Stimulated activated naive CD4-positive, alpha-beta T cell treated with Interleukin-2 at 50 U/mL for 16 hours (primary cell): ENCODE data around the gene NUDT8.
"Not testable (repeated sequence)": the region's sequence is repeated elsewhere in the genome, so short reads cannot be mapped to it uniquely, and the experiment has no call there.

Experiments used
- DNase-seq: peaks from one replicate; lab custom pipeline; 2025; lab: John Stamatoyannopoulos, UW

The NUDT8 gene

GRCh38 chr11:67627812-67628624, 1.7 kb downstream of the NUDT8 start:
- no peak for DNase-seq

DNA sequence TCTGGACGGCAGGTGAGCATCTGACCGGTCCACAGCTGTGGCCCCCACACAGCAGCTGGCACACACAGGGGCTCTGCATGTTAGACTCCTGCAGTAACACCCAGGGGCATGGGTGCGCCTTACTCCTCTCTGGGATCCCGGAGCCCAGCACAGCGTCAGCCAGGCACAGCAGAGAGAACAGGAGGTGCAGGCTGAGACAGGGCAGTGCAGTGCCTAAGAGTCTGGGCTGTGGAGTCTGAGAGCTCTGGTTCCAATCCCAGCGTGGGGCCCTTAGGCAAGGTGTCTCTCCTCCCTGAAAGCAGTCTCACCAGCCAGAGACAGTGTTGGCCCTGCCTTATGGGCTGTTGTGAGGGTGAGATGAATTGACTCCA, 2.3 kb downstream of the NUDT8 start:
- no peak for DNase-seq

DNA sequence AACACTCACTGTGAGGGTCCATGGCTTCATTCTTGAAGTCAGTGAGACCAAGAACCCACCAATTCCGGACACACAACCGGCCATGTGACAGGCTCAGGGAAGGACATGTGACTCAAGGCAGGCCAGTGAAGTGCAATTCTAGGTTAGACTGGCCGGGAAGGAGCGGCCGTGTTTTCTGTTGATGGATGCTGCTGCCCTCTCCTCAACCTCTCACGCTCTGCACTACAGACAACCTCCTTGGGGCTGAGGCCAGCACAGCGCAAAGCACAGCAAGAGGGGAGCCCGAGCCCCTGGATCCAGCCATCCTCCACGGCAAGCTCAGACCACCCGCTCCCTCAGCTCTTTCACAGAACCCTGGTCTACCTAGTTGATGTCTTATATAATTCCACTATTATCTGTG, 2.8 kb downstream of the NUDT8 start:
- DNase-seq = no peak

DNA sequence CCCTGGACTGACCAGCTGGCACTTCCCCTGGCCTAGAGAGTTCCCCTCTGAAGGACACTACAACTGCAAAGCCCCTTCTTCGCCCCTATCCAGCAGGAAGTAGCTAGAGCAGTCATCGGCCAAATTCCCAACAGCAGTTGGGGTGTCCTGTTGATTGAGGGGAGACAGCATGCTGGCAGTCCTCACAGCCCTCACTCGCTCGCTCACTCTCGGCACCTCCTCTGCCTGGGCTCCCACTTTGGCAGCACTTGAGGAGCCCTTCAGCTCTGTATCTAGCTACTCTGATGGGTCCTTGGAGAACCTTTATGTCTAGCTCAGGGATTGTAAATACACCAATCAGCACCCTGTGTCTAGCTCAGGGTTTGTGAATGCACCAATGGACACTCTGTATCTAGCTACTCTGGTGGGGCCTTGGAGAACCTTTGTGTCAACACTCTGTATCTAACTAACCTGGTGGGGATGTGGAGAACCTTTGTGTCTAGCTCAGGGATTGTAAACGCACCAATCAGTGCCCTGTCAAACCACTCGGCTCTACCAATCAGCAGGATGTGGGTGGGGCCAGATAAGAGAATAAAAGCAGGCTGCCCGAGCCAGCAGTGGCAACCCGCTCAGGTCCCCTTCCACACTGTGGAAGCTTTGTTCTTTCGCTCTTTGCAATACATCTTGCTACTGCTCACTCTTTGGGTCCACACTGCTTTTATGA, 3.5 kb downstream of the NUDT8 start:
- DNase-seq = not testable (repeated sequence)

DNA sequence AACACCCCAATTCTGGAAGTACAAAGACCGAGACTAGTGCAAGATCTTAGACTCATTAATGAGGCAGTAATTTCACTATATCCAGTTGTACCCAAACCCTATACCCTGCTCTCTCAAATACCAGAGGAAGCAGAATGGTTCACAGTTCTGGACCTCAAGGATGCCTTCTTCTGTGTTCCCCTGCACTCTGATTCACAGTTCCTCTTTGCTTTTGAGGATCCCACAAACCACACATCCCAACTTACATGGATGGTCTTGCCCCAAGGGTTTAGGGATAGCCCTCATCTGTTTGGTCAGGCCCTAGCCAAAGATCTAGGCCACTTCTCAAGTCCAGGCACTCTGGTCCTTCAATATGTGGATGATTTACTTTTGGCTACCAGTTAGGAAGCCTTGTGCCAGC, 5.9 kb downstream of the NUDT8 start:
- DNase-seq = not testable (repeated sequence)

- not testable (repeated sequence) for DNase-seq
These were observed 6.8 kb downstream of the NUDT8 start for GRCh38 chr11:67622905-67623304.

- DNase-seq = not testable (repeated sequence)
These were observed 7.8 kb downstream of the NUDT8 start for GRCh38 chr11:67621928-67622327.

DNA sequence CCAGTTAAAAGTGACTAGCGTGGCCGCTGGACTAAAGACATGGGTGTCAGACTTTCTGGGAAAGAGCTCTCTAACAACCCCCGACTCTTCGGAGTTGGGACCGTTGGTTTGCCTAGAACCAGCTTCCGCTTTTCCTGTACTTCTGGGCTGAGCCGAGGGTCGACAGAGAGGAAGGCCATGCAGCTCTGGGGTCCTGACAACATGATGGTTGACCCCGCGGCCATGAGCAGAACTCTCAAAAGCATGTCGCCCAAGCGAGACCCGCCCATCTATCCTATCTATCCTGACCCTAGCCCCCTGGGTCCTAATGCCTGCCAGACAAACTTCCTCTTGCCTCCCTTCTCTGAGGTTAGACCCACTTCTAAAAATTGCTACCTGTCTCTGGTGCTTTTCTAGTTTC, 9.1 kb downstream of the NUDT8 start:
- DNase-seq = not testable (repeated sequence)

DNA sequence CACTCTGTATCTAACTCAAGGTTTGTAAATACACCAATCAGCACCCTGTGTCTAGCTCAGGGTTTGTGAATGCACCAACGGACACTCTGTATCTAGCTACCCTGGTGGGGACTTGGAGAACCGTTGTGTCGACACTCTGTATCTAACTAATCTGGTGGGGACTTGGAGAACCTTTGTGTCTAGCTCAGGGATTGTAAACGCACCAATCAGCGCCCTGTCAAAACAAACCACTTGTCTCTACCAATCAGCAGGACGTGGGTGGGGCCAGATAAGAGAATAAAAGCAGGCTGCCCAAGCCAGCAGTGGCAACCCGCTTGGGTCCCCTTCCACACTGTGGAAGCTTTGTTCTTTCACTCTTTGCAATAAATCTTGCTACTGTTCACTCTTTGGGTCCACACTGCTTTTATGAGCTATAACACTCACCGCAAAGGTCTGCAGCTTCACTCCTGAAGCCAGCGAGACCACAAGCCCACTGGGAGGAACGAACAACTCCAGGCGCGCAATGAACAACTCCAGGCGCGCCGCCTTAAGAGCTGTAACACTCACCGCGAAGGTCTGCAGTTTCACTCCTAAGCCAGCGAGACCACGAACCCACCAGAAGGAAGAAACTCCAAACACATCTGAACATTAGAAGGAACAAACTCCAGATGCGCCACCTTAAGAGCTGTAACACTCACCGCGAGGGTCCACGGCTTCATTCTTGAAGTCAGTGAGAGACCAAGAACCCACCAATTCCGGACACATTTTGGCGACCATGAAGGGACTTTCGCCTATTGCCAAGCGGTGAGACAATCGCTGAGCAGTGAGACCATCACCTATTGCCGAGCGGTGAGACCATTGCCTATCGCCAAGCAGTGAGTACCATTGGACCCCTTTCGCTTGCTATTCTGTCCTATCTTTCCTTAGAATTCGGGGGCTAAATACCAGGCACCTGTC, 9.8 kb downstream of the NUDT8 start:
- not testable (repeated sequence) for DNase-seq

- DNase-seq = not testable (repeated sequence)
These were observed 10.7 kb downstream of the NUDT8 start for GRCh38 chr11:67618901-67619659.

DNA sequence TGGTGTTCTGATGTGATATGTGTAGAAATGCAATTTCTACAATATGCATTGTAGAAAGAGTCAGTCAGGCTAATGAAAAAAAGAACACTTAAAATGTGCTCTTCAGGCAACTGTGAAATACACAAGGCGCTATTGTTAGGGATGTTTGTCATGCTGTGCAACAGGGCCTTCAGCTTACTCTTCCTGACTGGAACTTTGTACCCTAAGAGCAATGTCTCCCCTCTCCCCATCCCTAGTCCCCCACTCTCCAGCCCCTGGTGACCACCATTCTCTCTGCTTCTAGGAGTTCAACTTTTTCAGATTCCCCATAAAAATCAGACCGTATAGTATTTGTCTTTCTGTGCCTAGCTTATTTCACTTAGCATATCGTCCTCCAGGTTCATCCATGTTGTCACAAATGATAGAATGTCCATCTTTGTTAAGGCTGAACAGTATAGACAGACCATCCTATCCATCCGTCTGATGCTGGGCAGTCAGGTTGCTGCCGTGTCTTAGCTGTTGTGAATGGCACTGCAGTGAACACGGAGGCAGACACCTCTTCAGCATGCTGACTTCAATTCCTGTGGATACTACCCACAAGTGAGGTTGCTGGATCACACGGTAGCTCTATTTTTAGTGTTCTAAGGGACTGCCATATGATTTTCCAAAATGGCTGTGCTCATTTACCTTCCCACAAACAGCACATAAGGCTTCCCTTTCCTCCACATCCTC, 12.3 kb downstream of the NUDT8 start:
- no peak for DNase-seq

DNA sequence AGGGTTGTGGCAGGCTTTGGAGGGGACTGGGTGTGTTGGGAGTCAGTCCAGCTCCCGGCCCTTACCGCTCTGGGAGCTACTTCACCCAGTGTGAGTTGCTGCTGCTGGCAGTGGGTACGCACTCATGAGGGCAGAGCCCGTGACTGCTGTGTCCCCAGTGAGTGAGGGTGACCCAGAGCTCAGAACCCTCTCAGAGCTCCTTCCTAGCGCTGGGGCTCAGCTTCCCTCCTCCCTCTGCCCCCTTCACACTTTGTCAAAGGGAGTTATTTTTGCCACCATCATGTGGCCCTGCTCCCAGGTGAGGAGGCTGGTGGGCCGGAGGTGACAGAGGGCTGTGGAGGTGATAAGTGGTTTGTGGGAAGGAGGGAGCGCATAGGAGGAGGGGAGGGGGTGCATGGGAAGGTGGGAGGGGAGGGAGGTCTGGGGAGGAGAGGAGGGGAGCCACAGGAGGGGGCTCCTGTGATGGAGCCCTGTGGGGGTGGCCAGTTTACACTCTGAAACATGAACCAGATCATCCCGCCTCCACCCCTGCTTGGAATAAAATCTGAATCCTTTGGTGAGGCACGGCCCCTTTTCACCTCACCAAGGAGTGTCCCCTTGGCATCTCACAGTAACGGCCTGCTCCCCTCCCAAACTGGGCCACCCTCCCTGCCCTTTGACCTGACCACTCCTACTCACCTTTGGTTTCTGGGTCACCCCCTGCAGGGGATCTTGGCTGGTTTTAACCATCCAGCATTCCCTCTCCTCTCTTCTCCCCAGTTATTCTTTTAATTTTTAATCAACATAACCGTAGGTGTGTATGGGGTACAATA, 13.1 kb downstream of the NUDT8 start:
- no peak for DNase-seq

- DNase-seq = no peak
These were observed 13.9 kb downstream of the NUDT8 start for GRCh38 chr11:67615728-67616430.

DNA sequence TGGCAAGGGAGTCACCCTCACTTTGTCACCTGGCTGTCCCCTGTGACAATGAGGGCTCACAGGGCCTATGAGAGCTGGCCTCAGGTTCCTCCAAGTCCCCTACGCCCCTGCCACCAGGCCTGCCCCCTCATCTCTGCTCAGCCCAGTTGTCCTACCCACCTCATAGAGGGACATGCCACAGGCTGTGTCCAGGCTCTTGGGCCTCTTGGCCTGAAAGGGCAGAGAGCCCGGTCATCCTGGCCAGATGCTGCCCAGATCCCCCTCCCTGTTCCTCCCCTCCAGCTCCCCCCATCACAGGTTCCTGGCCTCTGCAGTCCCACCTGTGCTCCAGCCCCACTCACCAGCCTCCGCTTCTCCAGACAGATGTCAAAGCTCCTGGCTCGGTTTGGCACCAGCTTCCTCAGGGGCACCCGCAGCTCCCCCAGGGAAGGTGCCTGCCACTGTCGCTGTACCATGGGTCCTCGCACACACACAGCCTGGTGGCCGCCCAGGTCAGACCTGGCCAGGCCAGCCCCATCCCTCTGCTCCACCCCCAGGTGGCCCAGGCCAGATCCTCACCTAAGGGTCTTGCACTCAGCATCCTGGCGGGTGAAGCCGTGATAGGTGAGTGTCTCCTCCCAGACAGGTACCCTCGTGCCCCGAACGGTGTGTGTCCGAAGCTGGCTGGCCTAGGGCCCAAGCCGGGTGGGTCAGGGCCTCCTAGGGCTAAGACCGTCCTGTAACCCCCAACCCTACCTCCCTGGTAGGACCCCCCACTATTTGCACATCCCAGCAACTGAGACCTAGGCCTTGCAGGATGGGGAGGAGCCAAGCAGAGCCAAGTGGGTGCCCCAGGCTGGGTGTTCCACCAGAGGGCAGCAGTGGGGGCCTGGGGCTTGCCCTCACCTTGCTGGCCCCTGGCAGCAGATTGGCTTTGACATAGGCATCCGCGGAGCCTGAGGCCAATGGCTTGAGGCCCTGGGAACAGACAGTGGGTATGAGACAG, 14.7 kb downstream of the NUDT8 start:
- peak; percentile 43 for DNase-seq

DNA sequence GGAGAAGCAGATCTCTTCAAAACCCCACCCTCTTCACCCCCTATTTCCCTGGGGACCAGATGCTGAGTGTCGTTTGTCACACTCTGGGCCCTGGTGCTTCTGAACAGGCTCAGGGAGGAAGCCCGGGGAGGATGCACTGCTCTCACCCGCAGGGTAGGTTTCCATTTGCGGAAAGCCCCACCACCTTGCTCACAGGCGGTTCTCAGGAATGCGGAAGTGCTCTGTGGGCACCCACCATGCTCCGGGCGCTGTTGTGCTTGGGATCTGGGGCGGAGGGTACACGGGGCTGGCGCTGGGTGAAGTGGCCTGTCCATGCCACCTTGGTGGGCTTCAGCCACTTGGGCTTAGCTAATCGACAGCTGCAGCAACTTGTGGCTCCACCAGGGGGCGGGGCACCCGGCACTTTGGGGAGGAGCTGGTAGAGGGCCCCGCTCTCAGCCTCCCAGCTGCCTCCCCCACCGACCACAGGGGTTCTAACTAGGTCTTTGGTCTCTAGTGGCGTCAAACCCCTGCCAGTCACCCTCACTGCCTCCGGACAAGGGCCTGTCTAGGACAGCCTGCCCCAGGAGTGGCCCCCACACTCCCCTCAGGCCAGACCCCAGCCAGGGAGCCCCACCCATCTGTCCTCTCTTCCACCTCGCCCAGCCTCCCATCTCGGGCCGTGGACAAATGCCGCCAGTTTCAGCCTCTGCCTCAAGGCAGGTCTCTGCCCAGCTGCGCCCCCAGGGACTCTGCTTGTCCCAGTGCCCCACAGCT, 15.6 kb downstream of the NUDT8 start:
- peak; percentile 86 for DNase-seq

GRCh38 chr11:67613313-67613959, 16.3 kb downstream of the NUDT8 start:
- no peak for DNase-seq

GRCh38 chr11:67612751-67613150, 17.0 kb downstream of the NUDT8 start:
- DNase-seq = no peak
